Effector memory CD8-positive, alpha-beta T cell (primary cell): ENCODE data around the gene MRPL37.

Experiments
- ATAC-seq: fragments of 150-1000 bp; cut with Tn5 transposase; replicated peaks from 2 replicates; pipeline ENCODE4 v1.10.0; 2021; ENCODE audit warnings: mild to moderate bottlenecking, moderate library complexity
- DNase-seq, 3 experiments: peaks; one replicate each; pipeline ENCODE4 v3.0.0; 2021
- H3K27ac Mint-ChIP-seq, 2 donors: one replicate each; pipeline ENCODE4 v1.8.0; 2022; ENCODE audit warnings: mild to moderate bottlenecking in 2 of 2, mixed read lengths in 2 of 2, moderate library complexity in 2 of 2
- H3K27me3 Mint-ChIP-seq, 2 donors: one replicate each; pipeline ENCODE4 v1.8.0; 2022; ENCODE audit warnings: mixed read lengths in 2 of 2
- H3K36me3 Mint-ChIP-seq: one replicate; pipeline ENCODE4 v1.8.0; 2022; ENCODE audit warnings: mild to moderate bottlenecking, moderate library complexity, mixed read lengths; ENCODE audit not compliant: insufficient read depth
- H3K4me1 Mint-ChIP-seq, 2 donors: one replicate each; pipeline ENCODE4 v1.8.0; 2022; ENCODE audit warnings: low read depth in 2 of 2, mixed read lengths in 2 of 2
- H3K4me3 Mint-ChIP-seq, 2 donors: one replicate each; pipeline ENCODE4 v1.8.0; 2022; ENCODE audit warnings: mild to moderate bottlenecking in 2 of 2, mixed read lengths in 2 of 2, moderate library complexity in 2 of 2
- H3K9me3 Mint-ChIP-seq, 2 donors: one replicate each; pipeline ENCODE4 v1.8.0; 2022; ENCODE audit warnings: mixed read lengths in 2 of 2
- total RNA-seq, 9 experiments: gene quantifications; one replicate each; lab custom pipeline; 2026; lab: John Stamatoyannopoulos, UW

Gene MRPL37
- 14.1 to 95.7 (median 35.9) reads per million in 9 experiments for total RNA-seq

- H3K4me3 Mint-ChIP-seq, result peak within 1 kb of the TSS; percentile 90 to 92
Observed at GRCh38 chr1:54199765-54200518, at the start of gene MRPL37, which contains the start of gene CYB5RL. Gene MRPL37 (plus strand): TSS chr1:54200167. CDS start chr1:54200244, 77 bp downstream. Gene CYB5RL (minus strand): TSS chr1:54200030. CDS start chr1:54195616, 4,414 bp downstream.

GRCh38 chr1:54151013-54151412 lies 49.0 kb upstream of the MRPL37 start:
- Mint-ChIP-seq H3K4me3 (no peak overlapping the region), H3K27me3 (no peaks in the 10 kb centered on the region), H3K36me3 (peaks cover 3% of the 10 kb centered on the region), H3K27ac (no peak overlapping the region), H3K4me1 (peaks cover 4 to 5% of the 10 kb centered on the region in 2 donors), H3K9me3 (no peaks in the 10 kb centered on the region)
- ATAC-seq (no peak), DNase-seq (no peak)

More at GRCh38 chr1:54199765-54200518, at the start of gene MRPL37, which contains the start of gene CYB5RL:
- Mint-ChIP-seq H3K36me3 (peaks cover 15% of the 10 kb centered on the region), H3K4me1 (peaks cover 25 to 32% of the 10 kb centered on the region in 2 donors), H3K27me3 (no peaks in the 10 kb centered on the region), H3K9me3 (no peaks in the 10 kb centered on the region), H3K27ac (peak within 1 kb of the TSS; percentile 92 to 94)
- DNase-seq, result peak; percentile 82 to 86 (median 85)
- ATAC-seq, result peak; percentile 95

DNA sequence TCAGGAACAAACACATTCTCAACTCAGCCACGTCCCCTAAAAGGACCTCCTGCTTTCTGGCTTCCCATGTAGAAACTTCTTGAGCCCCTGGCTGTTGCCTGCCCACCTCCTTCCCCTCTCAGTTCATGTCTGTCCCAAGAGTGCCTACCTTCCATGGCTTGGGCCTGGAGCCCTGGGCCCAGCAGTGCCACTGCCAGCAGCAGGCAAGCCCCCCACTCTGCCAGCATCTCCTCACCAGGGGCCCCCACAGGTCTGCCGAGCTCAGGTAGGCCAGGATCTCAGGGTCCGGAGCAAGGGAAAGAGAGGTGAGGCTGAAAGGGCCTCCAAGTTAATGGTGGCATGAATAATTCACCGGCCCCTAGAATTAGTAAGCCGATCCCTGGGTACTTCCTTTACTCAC lies 47.3 kb upstream of the MRPL37 start, which contains the start of gene CDCP2:
CDCP2 (minus strand) TSS at position 305 of the 400 bp plus-strand sequence; CDS start at position 227, 78 bp downstream.
- no peak for ATAC-seq
- Mint-ChIP-seq H3K27ac (no peak within 1 kb of the TSS), H3K4me1 (peaks cover 4 to 5% of the 10 kb centered on the region in 2 donors), H3K4me3 (no peak within 1 kb of the TSS), H3K27me3 (no peaks in the 10 kb centered on the region), H3K9me3 (no peaks in the 10 kb centered on the region), H3K36me3 (peaks cover 3% of the 10 kb centered on the region)
- no peak for DNase-seq

- Mint-ChIP-seq H3K36me3 (peaks cover 3% of the 10 kb centered on the region), H3K4me3 (no peak overlapping the region), H3K4me1 (peaks cover 4 to 5% of the 10 kb centered on the region in 2 donors), H3K27ac (no peak overlapping the region), H3K27me3 (no peaks in the 10 kb centered on the region), H3K9me3 (no peaks in the 10 kb centered on the region)
- ATAC-seq (no peak), DNase-seq (no peak)
Observed at GRCh38 chr1:54153535-54154439, 46.2 kb upstream of the MRPL37 start.

GRCh38 chr1:54156201-54156600 lies 43.8 kb upstream of the MRPL37 start:
- DNase-seq (no peak), ATAC-seq (no peak)
- Mint-ChIP-seq H3K27me3 (peaks cover 0 to 15% of the 10 kb centered on the region in 2 donors), H3K4me1 (no peaks in the 10 kb centered on the region), H3K9me3 (no peaks in the 10 kb centered on the region), H3K36me3 (peaks cover 3% of the 10 kb centered on the region), H3K27ac (no peak overlapping the region), H3K4me3 (no peak overlapping the region)

- Mint-ChIP-seq H3K27me3 (peaks cover 0 to 15% of the 10 kb centered on the region in 2 donors), H3K27ac (no peak overlapping the region), H3K36me3 (no peaks in the 10 kb centered on the region), H3K9me3 (no peaks in the 10 kb centered on the region), H3K4me1 (no peaks in the 10 kb centered on the region), H3K4me3 (no peak overlapping the region)
- no peak for DNase-seq
- no peak for ATAC-seq
Observed at GRCh38 chr1:54156986-54157385, 43.0 kb upstream of the MRPL37 start.

GRCh38 chr1:54157401-54157800 lies 42.6 kb upstream of the MRPL37 start:
- ATAC-seq, result no peak
- H3K27ac Mint-ChIP-seq, result no peak overlapping the region
- no peak for DNase-seq
- peaks cover 0 to 15% of the 10 kb centered on the region in 2 donors for H3K27me3 Mint-ChIP-seq
- no peaks in the 10 kb centered on the region for H3K9me3 Mint-ChIP-seq
- H3K4me1 Mint-ChIP-seq, result no peaks in the 10 kb centered on the region
- no peaks in the 10 kb centered on the region for H3K36me3 Mint-ChIP-seq
- no peak overlapping the region for H3K4me3 Mint-ChIP-seq

DNA sequence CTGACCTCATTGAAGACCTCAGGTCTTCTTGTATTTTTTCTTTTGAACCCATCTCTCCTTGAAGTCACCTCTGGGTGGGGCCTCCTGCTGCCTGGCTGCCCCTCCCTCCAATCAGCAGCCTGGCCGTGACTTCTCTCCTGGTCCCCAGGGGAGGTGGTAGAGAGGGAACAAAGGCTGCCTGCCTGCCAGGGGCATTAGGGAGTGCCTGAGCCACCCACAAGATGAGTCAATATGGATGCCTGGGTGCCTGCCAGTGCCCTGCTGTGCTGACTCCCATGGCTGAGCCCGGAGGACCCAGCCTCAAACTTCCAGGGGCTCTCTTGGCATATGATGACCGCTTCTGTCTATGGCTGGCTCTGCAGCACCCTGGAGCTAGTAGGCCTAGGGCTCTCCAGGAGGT lies 41.9 kb upstream of the MRPL37 start:
- peaks cover 0 to 15% of the 10 kb centered on the region in 2 donors for H3K27me3 Mint-ChIP-seq
- ATAC-seq, result no peak
- H3K27ac Mint-ChIP-seq, result no peak overlapping the region
- no peaks in the 10 kb centered on the region for H3K36me3 Mint-ChIP-seq
- H3K4me1 Mint-ChIP-seq, result no peaks in the 10 kb centered on the region
- DNase-seq, result no peak
- H3K9me3 Mint-ChIP-seq, result no peaks in the 10 kb centered on the region
- no peak overlapping the region for H3K4me3 Mint-ChIP-seq

DNA sequence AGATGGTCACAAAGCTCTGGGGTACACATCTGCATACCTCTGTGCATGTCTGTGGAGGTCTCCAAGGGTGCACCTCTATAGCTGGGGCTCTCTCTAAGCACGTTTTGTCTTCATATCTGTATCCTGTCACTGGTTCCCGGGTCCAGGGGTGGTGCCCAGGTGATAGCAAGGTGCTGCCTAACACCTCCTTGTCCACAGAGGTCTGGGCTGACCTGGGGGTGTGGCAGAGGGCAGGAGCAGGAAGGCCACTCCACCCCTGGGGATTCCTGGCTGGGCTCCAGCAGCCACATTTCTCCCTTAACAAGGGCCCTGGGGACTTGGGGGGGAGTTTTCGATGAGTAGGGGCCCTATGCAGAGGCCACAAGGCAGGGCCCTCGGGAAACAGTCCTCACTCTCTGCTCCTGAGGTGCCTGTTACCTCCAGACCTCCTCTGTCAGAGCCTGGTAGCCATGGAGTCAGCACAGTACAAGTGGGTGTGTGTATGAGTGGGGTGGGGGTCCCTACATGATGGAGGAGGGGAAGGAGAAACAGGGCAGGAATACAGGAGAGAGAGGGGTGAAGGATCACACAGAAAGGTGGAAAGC lies 40.1 kb upstream of the MRPL37 start:
- Mint-ChIP-seq H3K36me3 (no peaks in the 10 kb centered on the region), H3K27ac (no peak overlapping the region), H3K27me3 (peaks cover 0 to 22% of the 10 kb centered on the region in 2 donors), H3K4me3 (no peak overlapping the region), H3K4me1 (no peaks in the 10 kb centered on the region), H3K9me3 (no peaks in the 10 kb centered on the region)
- ATAC-seq, result no peak
- DNase-seq, result no peak

DNA sequence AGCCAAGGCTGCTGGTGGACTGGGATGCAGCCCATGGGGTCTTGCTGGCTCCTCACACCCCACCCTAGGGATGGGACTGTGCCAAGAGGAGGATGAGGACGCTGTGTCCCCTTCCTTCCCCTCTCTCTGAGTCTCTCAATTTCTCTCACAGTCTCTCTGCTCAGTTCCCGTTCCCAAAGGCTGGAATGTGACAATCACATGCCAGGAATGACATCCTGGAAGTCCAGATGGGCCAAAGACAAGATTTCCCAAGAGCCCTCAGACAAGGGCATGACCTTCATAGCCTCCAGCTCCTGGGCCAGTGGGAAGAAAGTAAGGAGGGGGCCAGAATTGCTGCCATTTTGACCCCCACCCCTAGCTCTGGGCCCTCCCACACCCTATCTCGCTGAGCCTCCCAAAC lies 39.6 kb upstream of the MRPL37 start:
- Mint-ChIP-seq H3K9me3 (no peaks in the 10 kb centered on the region), H3K4me1 (no peaks in the 10 kb centered on the region), H3K4me3 (no peak overlapping the region), H3K36me3 (no peaks in the 10 kb centered on the region), H3K27me3 (peaks cover 0 to 22% of the 10 kb centered on the region in 2 donors), H3K27ac (no peak overlapping the region)
- DNase-seq, result no peak
- no peak for ATAC-seq

GRCh38 chr1:54161495-54162168 lies 38.3 kb upstream of the MRPL37 start:
- H3K9me3 Mint-ChIP-seq, result no peaks in the 10 kb centered on the region
- H3K4me1 Mint-ChIP-seq, result no peaks in the 10 kb centered on the region

GRCh38 chr1:54163051-54163450 lies 36.9 kb upstream of the MRPL37 start:
- Mint-ChIP-seq H3K4me3 (no peak overlapping the region), H3K27me3 (peaks cover 0 to 22% of the 10 kb centered on the region in 2 donors), H3K27ac (no peak overlapping the region), H3K9me3 (no peaks in the 10 kb centered on the region), H3K36me3 (no peaks in the 10 kb centered on the region), H3K4me1 (no peaks in the 10 kb centered on the region)
- no peak for ATAC-seq
- DNase-seq, result no peak

More at GRCh38 chr1:54161495-54162168, 38.3 kb upstream of the MRPL37 start:
- peaks cover 0 to 22% of the 10 kb centered on the region in 2 donors for H3K27me3 Mint-ChIP-seq
- no peak overlapping the region for H3K27ac Mint-ChIP-seq
- H3K36me3 Mint-ChIP-seq, result no peaks in the 10 kb centered on the region
- ATAC-seq (no peak), DNase-seq (no peak)
- no peak overlapping the region for H3K4me3 Mint-ChIP-seq

DNA sequence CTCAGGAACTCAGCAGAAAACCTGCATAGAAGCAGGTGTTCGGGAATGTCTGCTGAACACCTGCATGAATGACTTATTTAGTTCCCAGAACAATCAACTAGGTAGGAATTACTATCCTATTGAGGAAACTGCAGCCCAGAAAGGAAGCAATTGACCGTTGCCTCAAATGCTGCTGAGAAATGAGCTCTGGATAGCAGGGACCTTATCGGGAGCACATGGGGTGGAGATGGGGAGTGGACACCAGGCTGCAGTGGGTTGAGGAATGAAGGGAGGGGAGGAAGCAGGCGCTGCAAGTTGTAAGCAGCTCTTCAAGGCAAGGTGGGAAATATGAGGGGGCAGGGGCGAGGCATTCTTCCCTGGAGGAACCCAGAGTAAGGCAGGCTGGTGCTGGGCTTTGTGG lies 36.4 kb upstream of the MRPL37 start:
- ATAC-seq (no peak), DNase-seq (no peak)
- Mint-ChIP-seq H3K27ac (no peak overlapping the region), H3K9me3 (no peaks in the 10 kb centered on the region), H3K4me1 (no peaks in the 10 kb centered on the region), H3K36me3 (no peaks in the 10 kb centered on the region), H3K27me3 (peaks cover 0 to 22% of the 10 kb centered on the region in 2 donors), H3K4me3 (no peak overlapping the region)
